Measurements from ENCODE around the gene PLAC8L1. TPM values are rescaled to one million over a fixed set of nuclear protein-coding genes. Genes with fewer than 3 reads are reported as not detected.

The PLAC8L1 gene
- total and polyA plus RNA-seq, 2 donors from 2014 or later: not detected

DNA sequence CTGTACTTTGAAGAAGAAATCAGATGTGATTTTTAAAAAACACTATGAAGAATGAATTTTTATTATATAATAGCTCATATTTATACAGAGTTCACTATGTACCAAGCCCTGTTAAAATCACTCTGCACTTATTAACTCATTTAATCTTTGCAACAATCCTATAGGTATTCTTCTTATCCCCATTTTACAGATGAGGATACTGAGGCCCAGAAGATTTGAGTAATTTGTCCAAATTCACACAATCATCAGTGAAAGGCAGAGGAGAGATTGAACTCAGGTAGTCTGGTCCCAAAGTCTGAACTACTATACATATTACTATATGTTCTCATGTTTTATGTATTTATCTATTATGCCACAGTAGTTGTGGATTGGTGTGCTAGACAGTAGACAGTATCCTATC lies 16.1 kb downstream of the PLAC8L1 start:
- no peaks in the 10 kb centered on the region for H3K4me1 ChIP-seq (ENCODE audit: control insufficient read depth in 2 of 3, insufficient read depth in 2 of 3, low read depth in 1 of 3, low read length in 3 of 3)
- H3K27me3 ChIP-seq (ENCODE audit: control insufficient read depth, insufficient read depth, low read length): no peaks in the 10 kb centered on the region
- H3K36me3 ChIP-seq (ENCODE audit: control insufficient read depth in 2 of 3, insufficient read depth in 3 of 3, low read length in 3 of 3): no peaks in the 10 kb centered on the region
- no peak for TF ChIP-seq CTCF (IDR thresholded peaks at IDR 0.05; ENCODE audit: borderline replicate concordance, extremely low read depth, insufficient read depth)
- no peak for FAIRE-seq
- DNase-seq: no peak
- H3K9ac ChIP-seq (ENCODE audit: low read length in 3 of 3): no peak overlapping the region
- no peak overlapping the region for H3K4me3 ChIP-seq (ENCODE audit: low read length in 3 of 3)
- no peaks in the 10 kb centered on the region for H3K9me3 ChIP-seq (ENCODE audit: control insufficient read depth in 2 of 3, insufficient read depth in 1 of 3, low read length in 3 of 3)
- H3K27ac ChIP-seq (ENCODE audit: low read depth in 2 of 2, low read length in 2 of 2): no peak overlapping the region
- intact Hi-C loops (cut with DNase I): no loop called here

GRCh38 chr5:146088098-146088497 lies 17.3 kb downstream of the PLAC8L1 start:
- no peak overlapping the region for H3K27ac ChIP-seq (ENCODE audit: low read depth in 2 of 2, low read length in 2 of 2)
- no peaks in the 10 kb centered on the region for H3K4me1 ChIP-seq (ENCODE audit: control insufficient read depth in 2 of 3, insufficient read depth in 2 of 3, low read depth in 1 of 3, low read length in 3 of 3)
- no peak overlapping the region for H3K9ac ChIP-seq (ENCODE audit: low read length in 3 of 3)
- no peaks in the 10 kb centered on the region for H3K27me3 ChIP-seq (ENCODE audit: control insufficient read depth, insufficient read depth, low read length)
- no peak overlapping the region for H3K4me3 ChIP-seq (ENCODE audit: low read length in 3 of 3)
- intact Hi-C loops (cut with DNase I): no loop called here
- H3K36me3 ChIP-seq (ENCODE audit: control insufficient read depth in 2 of 3, insufficient read depth in 3 of 3, low read length in 3 of 3): no peaks in the 10 kb centered on the region
- H3K9me3 ChIP-seq (ENCODE audit: control insufficient read depth in 2 of 3, insufficient read depth in 1 of 3, low read length in 3 of 3): no peaks in the 10 kb centered on the region
- DNase-seq (no peak), FAIRE-seq (no peak)
- no peak for TF ChIP-seq CTCF (IDR thresholded peaks at IDR 0.05; ENCODE audit: borderline replicate concordance, extremely low read depth, insufficient read depth)

DNA sequence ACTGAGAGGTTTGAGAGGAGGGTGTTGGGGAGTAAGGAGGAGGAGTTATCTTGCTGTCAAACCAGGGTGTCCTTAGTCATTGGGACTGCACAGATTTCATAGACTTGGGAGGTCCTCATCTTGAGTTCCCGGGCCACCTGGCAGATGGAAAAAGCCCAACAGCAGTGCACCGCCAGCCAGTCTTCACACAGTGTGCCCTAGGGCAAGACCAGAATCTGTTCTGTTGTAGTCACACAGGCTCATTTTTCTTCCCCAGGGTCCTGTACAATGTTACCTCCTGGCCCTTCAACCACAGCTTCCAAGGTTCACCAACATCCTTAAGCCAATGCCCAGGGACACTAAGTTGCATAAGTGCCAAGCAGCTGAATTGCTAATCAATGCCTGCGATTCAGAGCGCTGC lies 21.0 kb downstream of the PLAC8L1 start:
- Histone ChIP-seq H3K27me3 (ENCODE audit: control insufficient read depth, insufficient read depth, low read length) (no peaks in the 10 kb centered on the region), H3K4me1 (ENCODE audit: control insufficient read depth in 2 of 3, insufficient read depth in 2 of 3, low read depth in 1 of 3, low read length in 3 of 3) (no peaks in the 10 kb centered on the region), H3K9me3 (ENCODE audit: control insufficient read depth in 2 of 3, insufficient read depth in 1 of 3, low read length in 3 of 3) (no peaks in the 10 kb centered on the region), H3K4me3 (ENCODE audit: low read length in 3 of 3) (no peak overlapping the region), H3K36me3 (ENCODE audit: control insufficient read depth in 2 of 3, insufficient read depth in 3 of 3, low read length in 3 of 3) (no peaks in the 10 kb centered on the region), H3K9ac (ENCODE audit: low read length in 3 of 3) (no peak overlapping the region), H3K27ac (ENCODE audit: low read depth in 2 of 2, low read length in 2 of 2) (no peak overlapping the region)
- intact Hi-C loops (cut with DNase I): no loop called here
- no peak for TF ChIP-seq CTCF (IDR thresholded peaks at IDR 0.05; ENCODE audit: borderline replicate concordance, extremely low read depth, insufficient read depth)
- FAIRE-seq (no peak), DNase-seq (no peak)

- DNase-seq: no peak
- H3K36me3 ChIP-seq (ENCODE audit: control insufficient read depth in 2 of 3, insufficient read depth in 3 of 3, low read length in 3 of 3): no peaks in the 10 kb centered on the region
- no peak overlapping the region for H3K9ac ChIP-seq (ENCODE audit: low read length in 3 of 3)
- H3K27me3 ChIP-seq (ENCODE audit: control insufficient read depth, insufficient read depth, low read length): no peaks in the 10 kb centered on the region
- intact Hi-C loops (cut with DNase I): no loop called here
- H3K9me3 ChIP-seq (ENCODE audit: control insufficient read depth in 2 of 3, insufficient read depth in 1 of 3, low read length in 3 of 3): no peaks in the 10 kb centered on the region
- H3K4me3 ChIP-seq (ENCODE audit: low read length in 3 of 3): no peak overlapping the region
- H3K27ac ChIP-seq (ENCODE audit: low read depth in 2 of 2, low read length in 2 of 2): no peak overlapping the region
- TF ChIP-seq CTCF (IDR thresholded peaks at IDR 0.05; ENCODE audit: borderline replicate concordance, extremely low read depth, insufficient read depth): no peak
- no peak for FAIRE-seq
- H3K4me1 ChIP-seq (ENCODE audit: control insufficient read depth in 2 of 3, insufficient read depth in 2 of 3, low read depth in 1 of 3, low read length in 3 of 3): no peaks in the 10 kb centered on the region
Observed at GRCh38 chr5:146082798-146083197, 22.6 kb downstream of the PLAC8L1 start.
